Measurements from ENCODE around the gene IGDCC3.

Gene IGDCC3

GRCh38 chr15:65302061-65302460 is 75.7 kb downstream of the IGDCC3 start:
- H3K4me3 ChIP-seq (replicated peaks; ENCODE audit: insufficient read depth, low read length): no peak overlapping the region
- DNase-seq (ENCODE audit: low read depth in 1 of 2, low spot score in 1 of 2): no peak
- no peak overlapping the region for H3K27ac ChIP-seq (replicated peaks)
- TF ChIP-seq, protein P1, sequence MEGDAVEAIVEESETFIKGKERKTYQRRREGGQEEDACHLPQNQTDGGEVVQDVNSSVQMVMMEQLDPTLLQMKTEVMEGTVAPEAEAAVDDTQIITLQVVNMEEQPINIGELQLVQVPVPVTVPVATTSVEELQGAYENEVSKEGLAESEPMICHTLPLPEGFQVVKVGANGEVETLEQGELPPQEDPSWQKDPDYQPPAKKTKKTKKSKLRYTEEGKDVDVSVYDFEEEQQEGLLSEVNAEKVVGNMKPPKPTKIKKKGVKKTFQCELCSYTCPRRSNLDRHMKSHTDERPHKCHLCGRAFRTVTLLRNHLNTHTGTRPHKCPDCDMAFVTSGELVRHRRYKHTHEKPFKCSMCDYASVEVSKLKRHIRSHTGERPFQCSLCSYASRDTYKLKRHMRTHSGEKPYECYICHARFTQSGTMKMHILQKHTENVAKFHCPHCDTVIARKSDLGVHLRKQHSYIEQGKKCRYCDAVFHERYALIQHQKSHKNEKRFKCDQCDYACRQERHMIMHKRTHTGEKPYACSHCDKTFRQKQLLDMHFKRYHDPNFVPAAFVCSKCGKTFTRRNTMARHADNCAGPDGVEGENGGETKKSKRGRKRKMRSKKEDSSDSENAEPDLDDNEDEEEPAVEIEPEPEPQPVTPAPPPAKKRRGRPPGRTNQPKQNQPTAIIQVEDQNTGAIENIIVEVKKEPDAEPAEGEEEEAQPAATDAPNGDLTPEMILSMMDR (IDR thresholded peaks at IDR 0.05; ENCODE audit: insufficient read depth, low read length): no peak
- TF ChIP-seq POLR2AphosphoS5 (IDR thresholded peaks at IDR 0.05; ENCODE audit: low read depth) (no peak), SPI1 (IDR thresholded peaks at IDR 0.05; ENCODE audit: borderline replicate concordance, low read depth) (no peak), GABPA (IDR thresholded peaks at IDR 0.05; ENCODE audit: low read depth) (no peak)
- TF ChIP-seq, protein P2, sequence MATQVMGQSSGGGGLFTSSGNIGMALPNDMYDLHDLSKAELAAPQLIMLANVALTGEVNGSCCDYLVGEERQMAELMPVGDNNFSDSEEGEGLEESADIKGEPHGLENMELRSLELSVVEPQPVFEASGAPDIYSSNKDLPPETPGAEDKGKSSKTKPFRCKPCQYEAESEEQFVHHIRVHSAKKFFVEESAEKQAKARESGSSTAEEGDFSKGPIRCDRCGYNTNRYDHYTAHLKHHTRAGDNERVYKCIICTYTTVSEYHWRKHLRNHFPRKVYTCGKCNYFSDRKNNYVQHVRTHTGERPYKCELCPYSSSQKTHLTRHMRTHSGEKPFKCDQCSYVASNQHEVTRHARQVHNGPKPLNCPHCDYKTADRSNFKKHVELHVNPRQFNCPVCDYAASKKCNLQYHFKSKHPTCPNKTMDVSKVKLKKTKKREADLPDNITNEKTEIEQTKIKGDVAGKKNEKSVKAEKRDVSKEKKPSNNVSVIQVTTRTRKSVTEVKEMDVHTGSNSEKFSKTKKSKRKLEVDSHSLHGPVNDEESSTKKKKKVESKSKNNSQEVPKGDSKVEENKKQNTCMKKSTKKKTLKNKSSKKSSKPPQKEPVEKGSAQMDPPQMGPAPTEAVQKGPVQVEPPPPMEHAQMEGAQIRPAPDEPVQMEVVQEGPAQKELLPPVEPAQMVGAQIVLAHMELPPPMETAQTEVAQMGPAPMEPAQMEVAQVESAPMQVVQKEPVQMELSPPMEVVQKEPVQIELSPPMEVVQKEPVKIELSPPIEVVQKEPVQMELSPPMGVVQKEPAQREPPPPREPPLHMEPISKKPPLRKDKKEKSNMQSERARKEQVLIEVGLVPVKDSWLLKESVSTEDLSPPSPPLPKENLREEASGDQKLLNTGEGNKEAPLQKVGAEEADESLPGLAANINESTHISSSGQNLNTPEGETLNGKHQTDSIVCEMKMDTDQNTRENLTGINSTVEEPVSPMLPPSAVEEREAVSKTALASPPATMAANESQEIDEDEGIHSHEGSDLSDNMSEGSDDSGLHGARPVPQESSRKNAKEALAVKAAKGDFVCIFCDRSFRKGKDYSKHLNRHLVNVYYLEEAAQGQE (IDR thresholded peaks at IDR 0.05; ENCODE audit: insufficient replicate concordance, low read depth): no peak
- H3K27me3 ChIP-seq (ENCODE audit: insufficient read depth, poor library complexity, severe bottlenecking): no peaks in the 10 kb centered on the region

- Histone ChIP-seq H3K27ac (replicated peaks) (no peak overlapping the region), H3K4me3 (replicated peaks; ENCODE audit: insufficient read depth, low read length) (no peak overlapping the region), H3K27me3 (ENCODE audit: insufficient read depth, poor library complexity, severe bottlenecking) (no peaks in the 10 kb centered on the region)
- TF ChIP-seq, protein P1 (IDR thresholded peaks at IDR 0.05; ENCODE audit: insufficient read depth, low read length): no peak
- TF ChIP-seq SPI1 (IDR thresholded peaks at IDR 0.05; ENCODE audit: borderline replicate concordance, low read depth) (no peak), GABPA (IDR thresholded peaks at IDR 0.05; ENCODE audit: low read depth) (no peak), POLR2AphosphoS5 (IDR thresholded peaks at IDR 0.05; ENCODE audit: low read depth) (no peak)
- TF ChIP-seq, protein P2 (IDR thresholded peaks at IDR 0.05; ENCODE audit: insufficient replicate concordance, low read depth): no peak
- DNase-seq (ENCODE audit: low read depth in 1 of 2, low spot score in 1 of 2): no peak
Observed at GRCh38 chr15:65300924-65301441, 76.8 kb downstream of the IGDCC3 start.

GRCh38 chr15:65298731-65299130 is 79.1 kb downstream of the IGDCC3 start:
- no peak for DNase-seq (ENCODE audit: low read depth in 1 of 2, low spot score in 1 of 2)
- H3K27ac ChIP-seq (replicated peaks): no peak overlapping the region
- no peak overlapping the region for H3K4me3 ChIP-seq (replicated peaks; ENCODE audit: insufficient read depth, low read length)
- TF ChIP-seq, protein P2 (IDR thresholded peaks at IDR 0.05; ENCODE audit: insufficient replicate concordance, low read depth): no peak
- no peaks in the 10 kb centered on the region for H3K27me3 ChIP-seq (ENCODE audit: insufficient read depth, poor library complexity, severe bottlenecking)
